Sigmoid colon (tissue), 4 donors: ENCODE measurements around the gene TBCD.

Experiments
- CTCF ChIP-seq, 4 experiments: fragments of 450-650 bp in 3 of 4; fragments of 200-600 bp in 1 of 4; IDR thresholded peaks; one replicate each; pipeline ENCODE4 v1.5.1; 2016 to 2019; ENCODE audit warnings: antibody characterized with exemption in 4 of 4, mild to moderate bottlenecking in 3 of 4, moderate library complexity in 2 of 4
- EP300 ChIP-seq, 4 donors: sonication (generic); formaldehyde crosslinking; IDR thresholded peaks; one replicate each; pipeline ENCODE4 v1.6.1; 2017; ENCODE audit warnings: antibody characterized with exemption in 4 of 4
- POLR2A ChIP-seq, 2 donors: fragments of 450-650 bp; IDR thresholded peaks; one replicate each; pipeline ENCODE4 v1.6.1; 2016; ENCODE audit warnings: antibody characterized with exemption in 2 of 2, mild to moderate bottlenecking in 2 of 2, moderate library complexity in 2 of 2

GRCh38 chr17:82900741-82901140, 148.9 kb downstream of the TBCD start:
- no peak for TF ChIP-seq CTCF (IDR thresholded peaks at IDR 0.05)
- TF ChIP-seq POLR2A (IDR thresholded peaks at IDR 0.05): no peak
- TF ChIP-seq EP300 (IDR thresholded peaks at IDR 0.05): no peak
